GM19328 (cell line): ENCODE measurements around the gene ARMC3.
"Not testable (repeated sequence)": the region's sequence is repeated elsewhere in the genome, so short reads cannot be mapped to it uniquely, and the experiment has no call there.

ENCODE experiments used
- ATAC-seq: cut with Tn5 transposase; IDR thresholded peaks from one replicate; pipeline ENCODE4 v1.9.1; 2021; ENCODE audit warnings: mild to moderate bottlenecking, moderate library complexity; ENCODE audit not compliant: unreplicated experiment

Gene ARMC3

DNA sequence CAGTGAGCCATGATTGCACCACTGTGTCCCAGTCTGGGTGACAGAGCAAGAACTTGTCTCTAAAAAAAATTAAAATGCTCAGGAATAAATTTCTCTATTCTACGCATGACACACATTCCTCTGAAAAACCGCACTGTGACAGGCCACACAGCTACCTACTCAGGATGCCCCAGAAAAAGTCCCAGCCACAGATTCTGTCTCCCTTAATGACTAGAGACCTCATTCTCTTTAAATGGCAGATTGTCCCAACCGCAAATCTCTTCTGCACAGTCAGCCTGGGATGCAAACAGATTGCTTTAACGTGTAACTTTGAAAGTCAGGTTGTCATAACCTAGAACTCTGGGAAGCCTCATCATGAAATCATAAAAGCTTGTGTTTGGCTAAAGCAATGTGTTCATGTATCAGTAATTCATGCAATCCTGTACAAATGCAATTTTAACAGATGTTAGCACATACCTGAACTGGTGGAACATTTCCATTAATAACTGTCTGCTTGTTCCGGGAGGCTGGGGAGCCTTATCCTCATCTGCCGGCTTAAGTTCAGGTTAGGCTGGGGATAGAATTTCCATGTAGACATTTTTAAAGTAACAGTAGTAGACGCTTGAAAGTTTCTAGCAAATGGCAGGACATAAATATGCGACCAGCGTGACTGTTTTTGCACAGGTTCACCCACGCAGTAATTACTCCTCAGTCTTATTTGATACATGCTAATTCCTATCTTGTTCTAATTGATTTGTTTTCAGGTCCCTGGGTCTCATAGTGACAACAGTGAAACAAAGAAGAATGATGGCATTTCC lies 141.4 kb downstream of the ARMC3 start:
- no peak for ATAC-seq

DNA sequence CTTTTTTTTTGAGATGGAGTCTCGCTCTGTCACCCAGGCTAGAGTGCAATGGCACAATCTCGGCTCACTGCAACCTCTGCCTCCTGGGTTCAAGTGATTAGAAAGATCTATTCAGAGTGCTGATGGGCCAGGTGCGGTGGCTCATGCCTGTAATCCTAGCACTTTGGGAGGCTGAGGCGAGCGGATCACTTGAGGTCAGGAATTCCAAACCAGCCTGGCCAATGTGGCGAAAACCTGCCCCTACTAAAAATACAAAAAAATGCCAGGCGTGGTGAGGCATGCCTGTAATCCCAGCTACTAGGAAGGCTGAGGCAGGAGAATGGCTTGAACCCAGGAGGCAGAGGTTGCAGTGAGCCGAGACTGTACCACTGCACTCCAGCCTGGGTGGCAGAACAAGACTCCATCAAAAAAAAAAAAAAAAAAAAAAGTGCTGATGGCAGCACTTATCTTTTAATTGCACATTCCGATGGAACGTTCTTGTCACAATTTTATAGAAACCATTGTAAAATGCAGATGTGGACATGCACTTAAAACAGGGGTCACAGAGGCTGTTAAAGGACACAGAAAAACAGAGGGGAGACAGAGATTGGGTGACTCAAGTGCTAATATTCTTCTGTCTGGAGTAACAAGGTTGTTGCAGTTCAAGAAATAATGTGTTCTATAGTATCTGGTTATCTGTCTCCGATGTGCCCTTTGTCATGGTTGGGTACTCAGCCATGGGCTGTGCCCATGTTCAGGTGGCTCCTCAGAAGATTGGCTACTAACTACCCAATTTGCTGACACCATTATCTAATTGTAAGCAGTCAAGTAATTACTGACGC lies 142.4 kb downstream of the ARMC3 start:
- ATAC-seq = not testable (repeated sequence)

DNA sequence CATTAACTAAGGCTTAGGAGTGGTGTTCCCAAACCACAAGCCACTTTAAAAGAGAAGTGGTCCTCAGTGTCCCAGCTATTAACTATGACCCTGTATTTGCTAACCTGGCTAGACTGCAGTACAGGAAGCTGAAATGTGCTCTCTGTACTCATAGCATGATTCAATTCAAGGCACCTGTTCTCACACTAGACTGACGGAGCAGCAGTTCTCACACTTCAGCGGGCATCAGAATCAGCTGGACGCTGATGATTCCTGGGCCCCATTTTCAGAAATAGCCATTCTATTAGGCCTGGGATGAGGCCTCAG lies 143.0 kb downstream of the ARMC3 start:
- no peak for ATAC-seq

DNA sequence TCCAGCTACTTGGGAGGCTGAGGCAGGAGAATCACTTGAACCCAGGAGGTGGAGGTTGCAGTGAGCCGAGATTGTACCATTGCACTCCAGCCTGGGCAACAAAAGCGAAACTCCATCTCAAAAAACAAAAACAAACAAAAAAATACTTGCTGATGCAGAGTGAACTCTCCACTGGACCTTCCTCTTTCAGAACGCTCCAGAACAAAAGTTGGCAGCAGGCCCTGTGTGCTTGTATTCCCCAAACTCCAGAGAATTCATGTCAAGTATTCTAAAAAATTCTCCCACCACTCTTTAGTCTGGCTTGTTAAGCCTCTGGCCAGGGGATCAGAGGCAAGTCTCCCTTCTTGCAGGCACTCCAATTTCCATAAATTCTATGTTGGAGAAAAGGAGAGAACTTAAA lies 144.7 kb downstream of the ARMC3 start:
- not testable (repeated sequence) for ATAC-seq

DNA sequence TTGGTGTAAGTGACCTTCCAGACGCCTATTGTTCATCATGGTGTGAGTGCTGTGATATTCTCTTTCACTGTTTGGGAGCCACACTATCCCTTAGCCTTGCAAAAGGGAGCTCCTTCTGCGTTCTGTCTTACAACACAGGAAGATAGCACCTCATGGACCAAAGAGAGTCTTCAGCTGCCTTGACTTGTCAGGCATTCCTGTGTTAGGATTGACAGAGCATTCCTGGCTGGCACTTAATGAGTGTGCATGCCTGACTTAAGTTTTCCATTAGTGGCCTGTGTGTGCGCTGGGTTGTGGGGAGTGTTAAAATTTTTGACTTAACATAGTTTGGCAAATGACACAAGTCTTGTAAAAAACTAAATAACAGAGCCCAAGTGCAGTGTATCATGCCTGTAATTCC lies 145.7 kb downstream of the ARMC3 start:
- no peak for ATAC-seq

DNA sequence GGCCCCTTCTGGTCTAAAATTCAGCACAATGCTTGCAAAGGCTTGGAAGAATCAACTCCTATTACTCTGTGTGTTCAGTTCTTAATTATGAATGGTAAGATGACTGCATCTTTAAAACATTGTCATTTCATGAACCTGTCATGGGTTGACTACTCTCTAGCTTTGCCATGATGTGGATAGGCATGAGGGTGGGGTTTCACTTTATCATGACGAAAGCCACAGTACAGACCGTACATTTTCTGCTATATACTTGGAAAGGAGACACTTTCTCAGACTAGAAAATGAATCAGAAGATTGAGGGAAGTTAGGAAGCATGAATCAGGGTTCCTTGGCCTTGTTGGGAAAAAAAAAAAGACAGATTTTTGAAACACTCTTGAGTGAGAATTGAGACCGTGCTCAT lies 147.8 kb downstream of the ARMC3 start:
- no peak for ATAC-seq

DNA sequence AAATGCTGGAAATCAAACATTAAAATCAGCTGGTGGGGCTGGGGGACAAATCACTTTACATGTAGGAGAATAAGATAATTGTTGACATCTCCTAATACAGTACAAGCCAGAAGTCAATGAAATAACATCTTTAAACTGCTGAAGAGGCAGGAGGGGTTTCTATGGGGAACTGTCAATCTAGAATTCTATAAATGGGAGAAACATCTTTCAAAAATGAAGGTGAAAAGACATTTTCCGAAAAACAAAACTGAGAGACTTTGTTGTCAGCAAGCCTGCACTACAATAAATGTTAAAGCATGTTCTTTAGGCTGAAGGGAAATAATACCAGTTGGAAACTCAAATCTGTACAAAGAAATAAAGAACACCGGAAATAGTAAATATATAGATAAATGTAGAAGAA lies 150.3 kb downstream of the ARMC3 start:
- no peak for ATAC-seq

DNA sequence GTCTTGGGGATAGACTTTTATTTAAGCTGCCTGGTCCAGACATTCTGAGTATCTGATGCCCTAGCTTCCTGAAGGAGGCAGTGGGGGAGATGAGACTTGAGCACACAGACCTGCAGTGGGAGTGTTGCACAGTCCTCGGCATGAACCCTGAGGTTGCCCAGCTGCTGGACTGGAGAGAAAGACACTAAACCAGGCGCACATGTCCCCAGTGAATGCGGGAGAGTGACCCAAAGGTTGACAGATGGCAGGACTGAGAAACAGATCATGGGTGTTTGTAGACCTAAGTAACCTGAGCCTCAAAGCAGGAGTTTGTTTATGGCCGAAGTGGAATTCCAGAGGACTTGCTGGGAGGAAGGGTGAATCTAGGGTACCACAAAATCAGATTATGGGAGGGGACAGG lies 151.8 kb downstream of the ARMC3 start:
- no peak for ATAC-seq

DNA sequence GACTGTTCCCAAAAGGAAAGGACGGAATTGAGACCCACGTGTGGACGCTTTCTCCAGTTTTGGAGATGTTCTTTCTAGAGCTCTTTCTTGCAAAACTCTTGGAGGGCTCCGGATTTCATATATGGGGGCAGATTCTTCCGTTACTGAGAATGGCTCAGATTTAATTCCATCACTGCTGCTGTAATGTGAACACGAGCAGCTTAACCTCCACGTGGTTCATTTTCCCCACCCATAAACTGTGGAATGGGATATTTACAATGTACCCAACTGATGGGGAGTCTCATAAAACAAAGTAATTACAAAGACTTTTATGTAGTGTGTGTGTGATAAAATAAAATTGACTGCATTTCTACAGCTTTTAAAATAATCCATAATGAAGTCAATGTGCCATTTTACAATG lies 152.4 kb downstream of the ARMC3 start:
- ATAC-seq = no peak

DNA sequence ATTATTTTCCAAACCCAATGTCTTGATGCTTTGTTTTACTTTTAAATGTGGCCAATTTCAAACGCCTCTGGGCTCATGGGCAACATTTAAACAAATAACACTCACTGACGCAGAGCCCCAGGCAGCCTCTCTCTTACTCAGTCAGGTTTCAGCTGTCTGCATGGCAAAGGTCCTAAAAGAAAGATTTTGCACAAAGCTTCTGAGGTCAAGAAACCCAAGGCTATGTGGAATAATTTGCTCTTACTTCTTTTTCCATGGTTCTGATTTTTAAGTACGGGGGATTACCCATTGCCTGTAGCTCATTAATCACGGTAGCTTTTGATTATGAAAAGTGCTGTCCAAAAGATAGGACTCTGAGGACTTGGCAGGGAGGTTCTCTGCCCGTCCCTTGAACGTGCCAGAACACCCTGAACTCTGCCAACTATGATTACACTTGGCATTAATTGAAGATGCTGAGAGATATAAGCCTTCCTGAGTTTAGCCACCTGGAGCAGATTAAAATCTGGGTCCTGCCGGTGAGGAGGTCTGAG lies 153.4 kb downstream of the ARMC3 start:
- ATAC-seq = no peak

DNA sequence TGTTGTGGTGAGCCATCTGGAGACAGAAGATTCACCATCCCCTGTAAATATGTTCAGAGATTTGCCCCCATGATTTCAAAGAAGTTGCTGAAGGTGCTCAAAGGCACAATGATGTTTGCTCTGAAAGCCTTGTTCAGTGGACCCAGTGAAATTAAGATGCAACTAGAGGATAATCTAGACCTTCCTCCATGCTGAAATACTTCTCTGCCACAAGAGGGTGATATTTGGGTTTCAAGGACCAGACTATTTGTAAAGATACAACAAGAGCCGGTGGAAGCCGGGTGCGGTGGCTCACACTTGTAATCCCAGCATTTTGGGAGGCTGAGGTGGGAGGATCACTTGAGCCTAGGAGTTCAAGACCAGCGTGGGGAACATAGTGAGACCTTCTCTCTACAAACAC lies 154.0 kb downstream of the ARMC3 start:
- ATAC-seq = no peak
